Stimulated activated CD4-positive, alpha-beta T cell treated with anti-CD3 and anti-CD28 coated beads, Interleukin-1b, Interleukin-23, amount 100 ng/mL, for 4 hours (primary cell): ENCODE data around the gene RIMBP2.

Source experiments
- DNase-seq, 2 donors: peaks; one replicate each; pipeline ENCODE4 v3.0.0-alpha.2; 2020; ENCODE audit warnings: low read depth in 2 of 2

RIMBP2 gene

GRCh38 chr12:130506844-130507243 is 209.3 kb downstream of the RIMBP2 start:
- DNase-seq: no peak

GRCh38 chr12:130504840-130505175 is 211.3 kb downstream of the RIMBP2 start:
- DNase-seq: no peak

GRCh38 chr12:130504110-130504839 is 211.8 kb downstream of the RIMBP2 start:
- DNase-seq: no peak

GRCh38 chr12:130501821-130502220 is 214.3 kb downstream of the RIMBP2 start:
- no peak for DNase-seq

- no peak for DNase-seq
These were observed 215.2 kb downstream of the RIMBP2 start for GRCh38 chr12:130500835-130501330.

- no peak for DNase-seq
These were observed 216.6 kb downstream of the RIMBP2 start for GRCh38 chr12:130499474-130499873.

GRCh38 chr12:130498589-130499385 is 217.3 kb downstream of the RIMBP2 start:
- no peak for DNase-seq

GRCh38 chr12:130497991-130498390 is 218.1 kb downstream of the RIMBP2 start:
- no peak for DNase-seq

GRCh38 chr12:130497321-130497720 is 218.8 kb downstream of the RIMBP2 start:
- no peak for DNase-seq

GRCh38 chr12:130496516-130497120 is 219.5 kb downstream of the RIMBP2 start:
- no peak for DNase-seq

GRCh38 chr12:130495156-130495555 is 220.9 kb downstream of the RIMBP2 start:
- DNase-seq: no peak

GRCh38 chr12:130494736-130495135 is 221.4 kb downstream of the RIMBP2 start:
- DNase-seq: no peak

GRCh38 chr12:130493951-130494350 is 222.1 kb downstream of the RIMBP2 start:
- DNase-seq: no peak

- no peak for DNase-seq
These were observed 224.4 kb downstream of the RIMBP2 start for GRCh38 chr12:130491421-130492357.

GRCh38 chr12:130490674-130491073 is 225.4 kb downstream of the RIMBP2 start:
- DNase-seq: no peak

GRCh38 chr12:130489293-130489692 is 226.8 kb downstream of the RIMBP2 start:
- no peak for DNase-seq

- no peak for DNase-seq
These were observed 227.8 kb downstream of the RIMBP2 start for GRCh38 chr12:130488358-130488710.

GRCh38 chr12:130487636-130488357 is 228.3 kb downstream of the RIMBP2 start:
- no peak for DNase-seq

- no peak for DNase-seq
These were observed 229.1 kb downstream of the RIMBP2 start for GRCh38 chr12:130486891-130487416.

- DNase-seq: no peak
These were observed 230.0 kb downstream of the RIMBP2 start for GRCh38 chr12:130486146-130486435.
